GM12878 (cell line): Measurements from ENCODE around the gene NCR2. TPM values are rescaled to one million over a fixed set of nuclear protein-coding genes. Genes with fewer than 3 reads are reported as not detected.
A peak's percentile ranks its signal among the peaks of the same experiment; 100 is the strongest.

Source experiments
- EZH2 ChIP-seq: IDR thresholded peaks from 2 replicates; pipeline ENCODE4 v1.6.1; 2012; ENCODE audit warnings: low read depth, mild to moderate bottlenecking, control low read depth, inconsistent platforms, low read length, borderline replicate concordance; ENCODE audit not compliant: control insufficient read depth
- FOXM1 ChIP-seq: IDR thresholded peaks from 2 replicates; pipeline ENCODE4 v1.6.1; 2012; ENCODE audit warnings: low read depth, mild to moderate bottlenecking, inconsistent platforms, low read length, moderate library complexity
- GABPA ChIP-seq: IDR thresholded peaks from 2 replicates; pipeline ENCODE4 v1.6.1; 2014; ENCODE audit warnings: antibody characterized with exemption, low read depth, mild to moderate bottlenecking, inconsistent platforms
- NFYA ChIP-seq: IDR thresholded peaks from 2 replicates; pipeline ENCODE4 v1.6.1; 2011; ENCODE audit warnings: low read depth, mild to moderate bottlenecking, low read length, improper control_type of control experiment, borderline replicate concordance
- PAX5 ChIP-seq: IDR thresholded peaks from 2 replicates; pipeline ENCODE4 v1.6.1; 2011; ENCODE audit warnings: low read depth, low read length, borderline replicate concordance
- SIX5 ChIP-seq: IDR thresholded peaks from 2 replicates; pipeline ENCODE4 v1.6.1; 2011; ENCODE audit warnings: mild to moderate bottlenecking, low read depth, low read length, moderate library complexity; ENCODE audit not compliant: severe bottlenecking
- SP1 ChIP-seq: IDR thresholded peaks from one replicate; pipeline ENCODE4 v1.6.1; 2011; ENCODE audit warnings: low read depth, low read length
- polyA plus RNA-seq, 11 experiments: library from polyadenylated mRNA; depleted of rRNA in 4 of 11; unstranded in 6 of 11; stranded (reverse) in 5 of 11; fragments of >200 nt; fragmentation: Nextera tagmentation in 4 of 11; fragmentation: Illumina TruSeq in 1 of 11; extraction: Ambion mirVana in 4 of 11; extraction: Trizol in 1 of 11; gene quantifications; 1 replicate in 1 of 11; 2 replicates in 10 of 11; pipeline versions ENCODE4 v1.2.1 to v1.2.3, GENCODE V29; 2011 to 2016; ENCODE audit warnings: inconsistent platforms in 2 of 11, missing spikeins in 2 of 11, low read depth in 1 of 11
- total RNA-seq, 4 experiments: library from RNA; depleted of rRNA in 3 of 4; stranded (reverse); fragments of >200 nt in 3 of 4; fragmentation: Illumina TruSeq in 1 of 4; extraction: Trizol in 1 of 4; gene quantifications; 2 replicates each; pipeline versions ENCODE4 v1.2.1 to v1.2.3, GENCODE V29; 2013 to 2021
- TF ChIP-seq, protein P1 (sequence below): IDR thresholded peaks from 2 replicates; pipeline ENCODE4 v1.6.1; 2012; ENCODE audit warnings: improper control_type of control experiment, low read depth, low read length; ENCODE audit not compliant: insufficient replicate concordance
- TF ChIP-seq, protein P2 (sequence below): fragments of 450-650 bp; formaldehyde crosslinking; IDR thresholded peaks from 2 replicates; pipeline ENCODE4 v1.5.0; 2022; ENCODE audit warnings: mild to moderate bottlenecking, missing genetic modification characterization
- TF ChIP-seq, protein P3 (sequence below): fragments of 450-650 bp; formaldehyde crosslinking; IDR thresholded peaks from 2 replicates; pipeline ENCODE4 v1.4.0; 2020; ENCODE audit warnings: mild to moderate bottlenecking, moderate library complexity
- TF ChIP-seq, protein P4 (sequence below): fragments of 450-650 bp; IDR thresholded peaks from 2 replicates; pipeline ENCODE4 v1.6.1; 2016; ENCODE audit warnings: mild to moderate bottlenecking

NCR2 gene
- total and polyA plus RNA-seq, 10 of the 15 experiments (the other 5 are each of a cell fraction or from before 2014, with no cell fraction given): 0.21 to 0.53 TPM; not detected in 8

DNA sequence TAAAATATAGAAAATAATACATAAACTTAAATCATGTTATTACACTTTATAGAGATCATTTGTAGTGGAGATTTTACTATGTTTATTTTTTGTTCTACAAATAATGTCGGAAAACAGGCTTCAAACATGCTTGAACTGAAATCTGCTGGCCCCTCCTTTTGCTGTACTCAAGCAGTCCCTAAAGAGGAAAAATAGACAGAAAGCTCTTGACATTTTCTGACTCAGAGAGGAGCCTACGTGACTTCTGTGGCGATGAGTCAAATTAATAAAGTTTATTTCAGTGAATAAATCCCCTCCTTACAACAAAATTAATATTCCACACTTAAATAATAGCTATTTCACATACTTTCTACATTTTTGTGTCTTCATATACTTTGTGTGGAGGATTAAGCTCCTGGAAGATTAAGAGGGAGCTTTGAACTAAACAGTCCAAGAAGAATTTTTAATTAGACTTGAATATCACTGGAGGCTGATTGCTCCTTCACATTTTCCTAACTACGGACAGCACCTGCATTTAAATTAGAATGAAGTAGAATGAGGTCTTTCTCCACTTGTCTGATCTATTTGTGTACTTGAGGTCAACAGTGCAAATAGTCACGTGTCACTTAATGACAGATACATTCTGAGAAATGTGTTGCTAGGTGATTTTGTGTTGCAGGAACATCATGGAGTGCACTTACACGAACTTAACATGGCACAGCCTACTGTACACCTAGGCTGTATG, 47.2 kb upstream of the NCR2 start (continued):
- TF ChIP-seq, protein P1, sequence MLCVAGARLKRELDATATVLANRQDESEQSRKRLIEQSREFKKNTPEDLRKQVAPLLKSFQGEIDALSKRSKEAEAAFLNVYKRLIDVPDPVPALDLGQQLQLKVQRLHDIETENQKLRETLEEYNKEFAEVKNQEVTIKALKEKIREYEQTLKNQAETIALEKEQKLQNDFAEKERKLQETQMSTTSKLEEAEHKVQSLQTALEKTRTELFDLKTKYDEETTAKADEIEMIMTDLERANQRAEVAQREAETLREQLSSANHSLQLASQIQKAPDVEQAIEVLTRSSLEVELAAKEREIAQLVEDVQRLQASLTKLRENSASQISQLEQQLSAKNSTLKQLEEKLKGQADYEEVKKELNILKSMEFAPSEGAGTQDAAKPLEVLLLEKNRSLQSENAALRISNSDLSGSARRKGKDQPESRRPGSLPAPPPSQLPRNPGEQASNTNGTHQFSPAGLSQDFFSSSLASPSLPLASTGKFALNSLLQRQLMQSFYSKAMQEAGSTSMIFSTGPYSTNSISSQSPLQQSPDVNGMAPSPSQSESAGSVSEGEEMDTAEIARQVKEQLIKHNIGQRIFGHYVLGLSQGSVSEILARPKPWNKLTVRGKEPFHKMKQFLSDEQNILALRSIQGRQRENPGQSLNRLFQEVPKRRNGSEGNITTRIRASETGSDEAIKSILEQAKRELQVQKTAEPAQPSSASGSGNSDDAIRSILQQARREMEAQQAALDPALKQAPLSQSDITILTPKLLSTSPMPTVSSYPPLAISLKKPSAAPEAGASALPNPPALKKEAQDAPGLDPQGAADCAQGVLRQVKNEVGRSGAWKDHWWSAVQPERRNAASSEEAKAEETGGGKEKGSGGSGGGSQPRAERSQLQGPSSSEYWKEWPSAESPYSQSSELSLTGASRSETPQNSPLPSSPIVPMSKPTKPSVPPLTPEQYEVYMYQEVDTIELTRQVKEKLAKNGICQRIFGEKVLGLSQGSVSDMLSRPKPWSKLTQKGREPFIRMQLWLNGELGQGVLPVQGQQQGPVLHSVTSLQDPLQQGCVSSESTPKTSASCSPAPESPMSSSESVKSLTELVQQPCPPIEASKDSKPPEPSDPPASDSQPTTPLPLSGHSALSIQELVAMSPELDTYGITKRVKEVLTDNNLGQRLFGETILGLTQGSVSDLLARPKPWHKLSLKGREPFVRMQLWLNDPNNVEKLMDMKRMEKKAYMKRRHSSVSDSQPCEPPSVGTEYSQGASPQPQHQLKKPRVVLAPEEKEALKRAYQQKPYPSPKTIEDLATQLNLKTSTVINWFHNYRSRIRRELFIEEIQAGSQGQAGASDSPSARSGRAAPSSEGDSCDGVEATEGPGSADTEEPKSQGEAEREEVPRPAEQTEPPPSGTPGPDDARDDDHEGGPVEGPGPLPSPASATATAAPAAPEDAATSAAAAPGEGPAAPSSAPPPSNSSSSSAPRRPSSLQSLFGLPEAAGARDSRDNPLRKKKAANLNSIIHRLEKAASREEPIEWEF: peak; percentile 36
- TF ChIP-seq NFYA (no peak), SIX5 (no peak), FOXM1 (no peak), PAX5 (no peak), SP1 (no peak), GABPA (no peak), EZH2 (no peak)
- TF ChIP-seq, protein P2, sequence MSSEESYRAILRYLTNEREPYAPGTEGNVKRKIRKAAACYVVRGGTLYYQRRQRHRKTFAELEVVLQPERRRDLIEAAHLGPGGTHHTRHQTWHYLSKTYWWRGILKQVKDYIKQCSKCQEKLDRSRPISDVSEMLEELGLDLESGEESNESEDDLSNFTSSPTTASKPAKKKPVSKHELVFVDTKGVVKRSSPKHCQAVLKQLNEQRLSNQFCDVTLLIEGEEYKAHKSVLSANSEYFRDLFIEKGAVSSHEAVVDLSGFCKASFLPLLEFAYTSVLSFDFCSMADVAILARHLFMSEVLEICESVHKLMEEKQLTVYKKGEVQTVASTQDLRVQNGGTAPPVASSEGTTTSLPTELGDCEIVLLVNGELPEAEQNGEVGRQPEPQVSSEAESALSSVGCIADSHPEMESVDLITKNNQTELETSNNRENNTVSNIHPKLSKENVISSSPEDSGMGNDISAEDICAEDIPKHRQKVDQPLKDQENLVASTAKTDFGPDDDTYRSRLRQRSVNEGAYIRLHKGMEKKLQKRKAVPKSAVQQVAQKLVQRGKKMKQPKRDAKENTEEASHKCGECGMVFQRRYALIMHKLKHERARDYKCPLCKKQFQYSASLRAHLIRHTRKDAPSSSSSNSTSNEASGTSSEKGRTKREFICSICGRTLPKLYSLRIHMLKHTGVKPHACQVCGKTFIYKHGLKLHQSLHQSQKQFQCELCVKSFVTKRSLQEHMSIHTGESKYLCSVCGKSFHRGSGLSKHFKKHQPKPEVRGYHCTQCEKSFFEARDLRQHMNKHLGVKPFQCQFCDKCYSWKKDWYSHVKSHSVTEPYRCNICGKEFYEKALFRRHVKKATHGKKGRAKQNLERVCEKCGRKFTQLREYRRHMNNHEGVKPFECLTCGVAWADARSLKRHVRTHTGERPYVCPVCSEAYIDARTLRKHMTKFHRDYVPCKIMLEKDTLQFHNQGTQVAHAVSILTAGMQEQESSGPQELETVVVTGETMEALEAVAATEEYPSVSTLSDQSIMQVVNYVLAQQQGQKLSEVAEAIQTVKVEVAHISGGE (CRISPR knock-in tag): no peak
- TF ChIP-seq, protein P3, sequence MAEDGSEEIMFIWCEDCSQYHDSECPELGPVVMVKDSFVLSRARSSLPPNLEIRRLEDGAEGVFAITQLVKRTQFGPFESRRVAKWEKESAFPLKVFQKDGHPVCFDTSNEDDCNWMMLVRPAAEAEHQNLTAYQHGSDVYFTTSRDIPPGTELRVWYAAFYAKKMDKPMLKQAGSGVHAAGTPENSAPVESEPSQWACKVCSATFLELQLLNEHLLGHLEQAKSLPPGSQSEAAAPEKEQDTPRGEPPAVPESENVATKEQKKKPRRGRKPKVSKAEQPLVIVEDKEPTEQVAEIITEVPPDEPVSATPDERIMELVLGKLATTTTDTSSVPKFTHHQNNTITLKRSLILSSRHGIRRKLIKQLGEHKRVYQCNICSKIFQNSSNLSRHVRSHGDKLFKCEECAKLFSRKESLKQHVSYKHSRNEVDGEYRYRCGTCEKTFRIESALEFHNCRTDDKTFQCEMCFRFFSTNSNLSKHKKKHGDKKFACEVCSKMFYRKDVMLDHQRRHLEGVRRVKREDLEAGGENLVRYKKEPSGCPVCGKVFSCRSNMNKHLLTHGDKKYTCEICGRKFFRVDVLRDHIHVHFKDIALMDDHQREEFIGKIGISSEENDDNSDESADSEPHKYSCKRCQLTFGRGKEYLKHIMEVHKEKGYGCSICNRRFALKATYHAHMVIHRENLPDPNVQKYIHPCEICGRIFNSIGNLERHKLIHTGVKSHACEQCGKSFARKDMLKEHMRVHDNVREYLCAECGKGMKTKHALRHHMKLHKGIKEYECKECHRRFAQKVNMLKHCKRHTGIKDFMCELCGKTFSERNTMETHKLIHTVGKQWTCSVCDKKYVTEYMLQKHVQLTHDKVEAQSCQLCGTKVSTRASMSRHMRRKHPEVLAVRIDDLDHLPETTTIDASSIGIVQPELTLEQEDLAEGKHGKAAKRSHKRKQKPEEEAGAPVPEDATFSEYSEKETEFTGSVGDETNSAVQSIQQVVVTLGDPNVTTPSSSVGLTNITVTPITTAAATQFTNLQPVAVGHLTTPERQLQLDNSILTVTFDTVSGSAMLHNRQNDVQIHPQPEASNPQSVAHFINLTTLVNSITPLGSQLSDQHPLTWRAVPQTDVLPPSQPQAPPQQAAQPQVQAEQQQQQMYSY (CRISPR knock-in tag): no peak
- TF ChIP-seq, protein P4, sequence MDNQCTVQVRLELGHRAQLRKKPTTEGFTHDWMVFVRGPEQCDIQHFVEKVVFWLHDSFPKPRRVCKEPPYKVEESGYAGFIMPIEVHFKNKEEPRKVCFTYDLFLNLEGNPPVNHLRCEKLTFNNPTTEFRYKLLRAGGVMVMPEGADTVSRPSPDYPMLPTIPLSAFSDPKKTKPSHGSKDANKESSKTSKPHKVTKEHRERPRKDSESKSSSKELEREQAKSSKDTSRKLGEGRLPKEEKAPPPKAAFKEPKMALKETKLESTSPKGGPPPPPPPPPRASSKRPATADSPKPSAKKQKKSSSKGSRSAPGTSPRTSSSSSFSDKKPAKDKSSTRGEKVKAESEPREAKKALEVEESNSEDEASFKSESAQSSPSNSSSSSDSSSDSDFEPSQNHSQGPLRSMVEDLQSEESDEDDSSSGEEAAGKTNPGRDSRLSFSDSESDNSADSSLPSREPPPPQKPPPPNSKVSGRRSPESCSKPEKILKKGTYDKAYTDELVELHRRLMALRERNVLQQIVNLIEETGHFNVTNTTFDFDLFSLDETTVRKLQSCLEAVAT: no peak
